Astrocyte of the cerebellum (primary cell): Measurements from ENCODE around the gene C19orf85.

Experiments used
- DNase-seq: peaks from one replicate; pipeline ENCODE4 v3.0.0-alpha.2; 2011; ENCODE audit warnings: low read depth
- H3K4me3 ChIP-seq: 2 replicates; pipeline ENCODE4 v1.5.1; 2011; ENCODE audit warnings: mild to moderate bottlenecking, low read depth, low read length, moderate library complexity
- CTCF ChIP-seq: IDR thresholded peaks from 2 replicates; pipeline ENCODE4 v1.5.1; 2012; ENCODE audit warnings: low read length, low read depth, moderate library complexity, mild to moderate bottlenecking; ENCODE audit errors: missing control alignments
- in situ Hi-C: cut with HindIII; loops from 2 replicates; pipeline ENCODE4 v1.10.0; 2017; ENCODE audit warnings: low sequenced_read_pairs

The C19orf85 gene

GRCh38 chr19:55494172-55494761 is 29.7 kb upstream of the C19orf85 start:
- TF ChIP-seq CTCF = no peak
- in situ Hi-C loops = no loop called here
- H3K4me3 ChIP-seq = no peak overlapping the region
- no peak for DNase-seq

- H3K4me3 ChIP-seq = no peak overlapping the region
- in situ Hi-C loops = no loop called here
- no peak for TF ChIP-seq CTCF
- no peak for DNase-seq
Measured at GRCh38 chr19:55493645-55494171, 29.2 kb upstream of the C19orf85 start.

GRCh38 chr19:55493052-55493644 is 28.6 kb upstream of the C19orf85 start:
- DNase-seq = no peak
- TF ChIP-seq CTCF = no peak
- no peak overlapping the region for H3K4me3 ChIP-seq
- in situ Hi-C loops = no loop called here

- in situ Hi-C loops = no loop called here
Measured at GRCh38 chr19:55492362-55492944, 27.9 kb upstream of the C19orf85 start.

GRCh38 chr19:55491546-55492360 is 27.2 kb upstream of the C19orf85 start:
- in situ Hi-C loops = no loop called here
- H3K4me3 ChIP-seq = no peak overlapping the region
- DNase-seq = no peak
- no peak for TF ChIP-seq CTCF

More at GRCh38 chr19:55492362-55492944, 27.9 kb upstream of the C19orf85 start:
- no peak overlapping the region for H3K4me3 ChIP-seq
- TF ChIP-seq CTCF = no peak
- DNase-seq = no peak
